Psoas muscle (tissue), 8 donors: ENCODE results near the gene GPI. TPM values are rescaled to one million over a fixed set of nuclear protein-coding genes. Genes with fewer than 3 reads are reported as not detected.
A peak's percentile ranks its signal among the peaks of the same experiment; 100 is the strongest.

ENCODE experiments used
- ATAC-seq, 4 donors: fragments of 200-7000 bp; cut with Tn5 transposase; one replicate each; pipeline ENCODE4 v1.9.1; 2020; ENCODE audit warnings: moderate library complexity in 3 of 4, mild to moderate bottlenecking in 2 of 4
- DNase-seq, 2 donors: peaks; one replicate each; pipeline ENCODE4 v3.0.0-alpha.2; 2020
- H3K27ac ChIP-seq: fragments of 200-600 bp; one replicate; pipeline ENCODE4 v1.8.0; 2022
- H3K27me3 ChIP-seq, 3 donors: fragments of 200-600 bp in 1 of 3; one replicate each; pipeline versions ENCODE4 v1.6.1 to v1.8.0; 2013 to 2022; ENCODE audit warnings: low read length in 2 of 3, mild to moderate bottlenecking in 2 of 3, moderate library complexity in 1 of 3; ENCODE audit not compliant: insufficient read depth in 3 of 3
- H3K36me3 ChIP-seq, 2 donors: fragments of 200-600 bp in 1 of 2; one replicate each; pipeline versions ENCODE4 v1.6.1 to v1.8.0; 2013 to 2022; ENCODE audit warnings: low read depth in 1 of 2, mild to moderate bottlenecking in 1 of 2, moderate library complexity in 1 of 2; ENCODE audit not compliant: insufficient read depth in 1 of 2
- H3K4me1 ChIP-seq: fragments of 200-600 bp; one replicate; pipeline ENCODE4 v1.8.0; 2022
- H3K4me3 ChIP-seq: fragments of 200-600 bp; one replicate; pipeline ENCODE4 v1.8.0; 2022; ENCODE audit warnings: mild to moderate bottlenecking
- H3K9me3 ChIP-seq: fragments of 200-600 bp; one replicate; pipeline ENCODE4 v1.8.0; 2022
- WGBS, 3 donors: extraction: QIAGEN DNeasy Blood & Tissue Kit; methylation state at CpG; one replicate each; pipeline versions ENCODE4 v1.1.6 to v1.1.7; 2013; 5-methylcytosine and 5-hydroxymethylcytosine counted together
- intact Hi-C, 2 donors: fragments of 100-400 bp; cut with DNase I; formaldehyde crosslinking; loops; one replicate each; pipeline versions ENCODE4 v1.11.0 to v1.14.2; 2022
- long read RNA-seq, 2 donors: library from polyadenylated mRNA; unstranded; transcript quantifications; one replicate each; pipeline ENCODE4 v2.0.0, GENCODE V29; 2021
- polyA plus RNA-seq, 3 donors: library from polyadenylated mRNA; stranded (reverse); fragments of 200-250 nt; gene quantifications; one replicate each; pipeline ENCODE4 v1.2.3, GENCODE V29; 2013
- total RNA-seq, 4 donors: library from RNA; stranded (reverse); fragmentation: NEBNext Ultra II Directional in 2 of 4; extraction: Animal tissue kit (Norgen Biotek cat#: 25700) in 2 of 4; gene quantifications; one replicate each; pipeline versions ENCODE4 v1.2.1 to v1.2.4, GENCODE V29; 2021 to 2023
- TF ChIP-seq, protein P1 (sequence below): fragments of 200-600 bp; IDR thresholded peaks from one replicate; pipeline ENCODE4 v1.8.0; 2022; ENCODE audit warnings: antibody characterized with exemption
- donor health status: healthy with polysubstance abuse.
- donor health status: DM: no; HTN: no; CAD: no; lungs with moderate emphysema.
- donor health status: Bipolar disorder and iron deficiency.
- donor health status: healthy.
- donor health status: DM: yes; HTN: yes; CAD: no.
- donor health status: DM: no; HTN: no; CAD: no.
- donor health status: DM: no; HTN: no; CAD: no.
- donor health status: DM: yes; HTN: yes; CAD: no.

The GPI gene
- total RNA-seq: 100 to 1,000 TPM; 170 to 259 (median 255) TPM
- 100 to 1,000 TPM; 111 to 166 (median 125) TPM for polyA plus RNA-seq
- long read RNA-seq, donor 1, full-length matches to known transcripts: 205 of 252 reads
- long read RNA-seq, donor 1, partial matches to known transcripts: 35 of 252 reads
- long read RNA-seq, donor 1, other reads (novel, unspliced or antisense): 12 of 252 reads
- long read RNA-seq, donor 2, full-length matches to known transcripts: 219 of 251 reads
- long read RNA-seq, donor 2, partial matches to known transcripts: 25 of 251 reads
- long read RNA-seq, donor 2, other reads (novel, unspliced or antisense): 7 of 251 reads

DNA sequence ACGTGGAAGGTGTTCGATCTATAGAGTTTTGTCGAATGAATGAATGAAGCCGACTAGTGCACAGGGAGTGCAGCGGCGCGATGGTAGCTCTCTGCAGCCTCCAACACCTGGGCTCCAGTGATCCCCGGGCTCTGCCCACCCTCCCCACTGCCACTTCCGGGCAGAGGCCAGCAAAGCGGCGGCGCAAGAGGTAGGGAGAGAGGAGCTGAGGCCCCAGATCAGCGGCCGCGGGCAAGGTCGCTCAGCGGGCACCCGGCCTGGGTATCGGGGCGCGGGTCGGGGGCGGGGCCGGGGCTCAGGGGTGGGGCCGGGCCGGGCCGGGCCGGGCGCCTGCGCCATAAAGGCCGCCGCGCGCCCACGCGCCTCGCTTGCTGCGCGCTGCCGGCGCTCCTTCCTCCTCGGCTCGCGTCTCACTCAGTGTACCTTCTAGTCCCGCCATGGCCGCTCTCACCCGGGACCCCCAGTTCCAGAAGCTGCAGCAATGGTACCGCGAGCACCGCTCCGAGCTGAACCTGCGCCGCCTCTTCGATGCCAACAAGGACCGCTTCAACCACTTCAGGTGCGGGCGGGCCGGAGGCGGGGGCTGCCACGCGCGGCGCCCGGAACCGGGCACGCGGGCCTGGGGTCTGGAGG lies at the start of gene GPI:
TSS of gene GPI (plus strand) at position 367 of the 633 bp plus-strand sequence. CDS start at position 438, 71 bp downstream.
- Histone ChIP-seq H3K4me3 (peak within 1 kb of the TSS; percentile 99), H3K27ac (peak within 1 kb of the TSS; percentile 91), H3K36me3 (peaks cover 2 to 36% of the 10 kb centered on the region in 2 donors), H3K4me1 (peaks cover 35% of the 10 kb centered on the region), H3K27me3 (no peaks in the 10 kb centered on the region), H3K9me3 (no peaks in the 10 kb centered on the region)
- TF ChIP-seq, protein P1, sequence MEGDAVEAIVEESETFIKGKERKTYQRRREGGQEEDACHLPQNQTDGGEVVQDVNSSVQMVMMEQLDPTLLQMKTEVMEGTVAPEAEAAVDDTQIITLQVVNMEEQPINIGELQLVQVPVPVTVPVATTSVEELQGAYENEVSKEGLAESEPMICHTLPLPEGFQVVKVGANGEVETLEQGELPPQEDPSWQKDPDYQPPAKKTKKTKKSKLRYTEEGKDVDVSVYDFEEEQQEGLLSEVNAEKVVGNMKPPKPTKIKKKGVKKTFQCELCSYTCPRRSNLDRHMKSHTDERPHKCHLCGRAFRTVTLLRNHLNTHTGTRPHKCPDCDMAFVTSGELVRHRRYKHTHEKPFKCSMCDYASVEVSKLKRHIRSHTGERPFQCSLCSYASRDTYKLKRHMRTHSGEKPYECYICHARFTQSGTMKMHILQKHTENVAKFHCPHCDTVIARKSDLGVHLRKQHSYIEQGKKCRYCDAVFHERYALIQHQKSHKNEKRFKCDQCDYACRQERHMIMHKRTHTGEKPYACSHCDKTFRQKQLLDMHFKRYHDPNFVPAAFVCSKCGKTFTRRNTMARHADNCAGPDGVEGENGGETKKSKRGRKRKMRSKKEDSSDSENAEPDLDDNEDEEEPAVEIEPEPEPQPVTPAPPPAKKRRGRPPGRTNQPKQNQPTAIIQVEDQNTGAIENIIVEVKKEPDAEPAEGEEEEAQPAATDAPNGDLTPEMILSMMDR: no peak
- WGBS, 3 donors: 0 to 1% (median 0%) methylated on average over 29 to 67 of the region's 67 CpGs
- DNase-seq (peak; percentile 67 to 75), ATAC-seq (peak; percentile 72 to 74 (median 72))
- intact Hi-C loops: loop anchor here in 1 of 2 donors (5.0 kb wide), 1 partner anchor 62 kb away; the partner anchor contains the start of gene UBA2

DNA sequence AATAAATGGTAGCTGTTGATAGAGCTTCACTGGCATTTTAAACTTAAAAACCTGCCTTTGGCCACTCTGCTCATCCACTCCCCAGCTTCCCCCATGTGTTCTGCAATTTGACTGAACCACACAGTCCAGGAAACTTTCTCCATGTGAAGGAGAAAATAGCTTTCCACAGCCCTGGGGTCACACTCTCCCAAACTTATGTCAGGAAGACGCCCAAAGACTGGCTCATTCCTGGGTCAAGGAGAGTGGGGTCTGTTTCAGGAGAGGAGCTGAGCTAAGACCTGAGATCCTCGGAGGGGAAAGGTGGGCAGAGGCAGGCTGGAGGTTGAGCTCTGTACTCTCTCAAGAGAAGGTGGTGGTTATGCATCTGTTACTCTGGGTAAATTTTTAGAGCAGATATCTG lies 48.7 kb upstream of the GPI start:
- Histone ChIP-seq H3K4me1 (peaks cover 52% of the 10 kb centered on the region), H3K9me3 (no peaks in the 10 kb centered on the region), H3K27ac (peak overlapping the region; percentile 72), H3K4me3 (no peak overlapping the region), H3K27me3 (no peaks in the 10 kb centered on the region), H3K36me3 (peaks cover 0 to 12% of the 10 kb centered on the region in 2 donors)
- ATAC-seq (no peak), DNase-seq (no peak)
- intact Hi-C loops: loop anchor here in 1 of 2 donors (5.0 kb wide), 1 partner anchor 39 kb away; no protein-coding TSS in a partner anchor
- TF ChIP-seq, protein P1: no peak
- 84 to 92% (median 89%) methylated on average over 2 of the region's 2 CpGs for WGBS, 3 donors

DNA sequence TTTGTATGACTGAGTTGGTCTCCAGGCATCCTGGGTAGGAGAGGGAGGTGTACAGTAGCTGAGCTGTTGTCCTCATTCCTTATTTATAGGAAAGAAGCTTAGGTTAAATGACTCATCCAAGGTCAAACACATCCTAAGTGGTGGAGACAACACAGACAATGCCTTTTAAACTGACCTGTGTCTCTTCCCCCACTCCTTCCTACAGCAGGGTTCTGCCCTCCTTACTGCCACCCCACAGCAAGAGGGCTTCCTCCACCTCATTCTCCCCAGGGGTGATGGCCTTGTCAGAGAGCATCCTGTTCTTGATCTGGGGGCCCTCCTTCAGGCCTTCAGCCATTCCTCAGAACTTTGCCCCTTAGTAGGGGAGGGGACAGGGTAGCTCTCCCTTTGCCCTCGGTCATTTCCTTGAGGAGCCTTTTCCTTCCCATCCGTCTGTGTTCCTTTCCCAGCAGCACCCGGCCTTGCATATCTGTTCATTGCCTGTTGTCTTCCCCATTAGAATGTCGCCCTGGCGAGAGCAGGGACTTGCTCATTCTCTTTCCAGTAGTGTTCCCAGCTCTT lies 48.2 kb upstream of the GPI start:
- Histone ChIP-seq H3K4me1 (peaks cover 52% of the 10 kb centered on the region), H3K27ac (peak overlapping the region; percentile 72)

DNA sequence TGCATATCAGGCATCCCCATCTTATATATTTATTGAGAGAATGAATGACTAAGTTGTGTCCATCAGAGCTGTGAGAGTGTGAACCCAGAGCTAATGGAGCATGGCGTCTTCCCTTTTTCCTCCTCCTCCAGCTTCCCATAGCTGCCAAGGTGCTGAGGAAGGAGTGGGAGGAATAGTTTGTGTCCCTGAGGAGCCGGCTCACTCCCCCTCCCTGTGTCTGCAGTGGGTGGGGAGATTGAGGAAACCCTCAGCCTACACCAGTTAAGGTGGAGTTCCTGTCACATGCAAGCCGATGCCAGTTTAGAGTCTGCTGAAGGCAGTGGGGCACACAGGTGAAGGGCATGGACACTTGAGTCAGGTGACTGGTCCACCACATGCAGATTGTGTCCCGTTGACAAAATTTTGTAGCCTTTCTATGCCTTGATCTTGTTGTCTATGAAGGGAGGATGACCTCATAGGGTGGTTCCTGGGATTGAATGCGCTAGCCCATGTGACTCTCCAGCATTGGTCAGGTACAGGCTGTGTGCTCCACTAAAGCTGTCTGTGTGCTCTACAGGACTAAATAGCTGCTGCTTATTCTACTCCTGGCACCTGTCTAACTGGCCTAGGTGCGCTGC lies 47.6 kb upstream of the GPI start:
- Histone ChIP-seq H3K27ac (peak overlapping the region; percentile 72), H3K4me1 (peaks cover 52% of the 10 kb centered on the region), H3K4me3 (no peak overlapping the region), H3K9me3 (no peaks in the 10 kb centered on the region), H3K36me3 (peaks cover 0 to 24% of the 10 kb centered on the region in 2 donors), H3K27me3 (no peaks in the 10 kb centered on the region)
- no peak for DNase-seq
- peak; percentile 62 to 74 (median 68) for ATAC-seq
- TF ChIP-seq, protein P1: no peak
- intact Hi-C loops: loop anchor here in 1 of 2 donors (5.0 kb wide), 1 partner anchor 40 kb away; no protein-coding TSS in a partner anchor
- WGBS, 3 donors: 65 to 74% (median 70%) methylated on average over 6 of the region's 6 CpGs

More for the DNA sequence above, 48.2 kb upstream of the GPI start:
- DNase-seq: no peak
- peaks cover 0 to 18% of the 10 kb centered on the region in 2 donors for H3K36me3 ChIP-seq
- H3K4me3 ChIP-seq: no peak overlapping the region
- no peaks in the 10 kb centered on the region for H3K27me3 ChIP-seq
- WGBS, 3 donors: 77 to 78% (median 78%) methylated on average over 5 of the region's 5 CpGs
- TF ChIP-seq, protein P1: no peak
- no peaks in the 10 kb centered on the region for H3K9me3 ChIP-seq
- intact Hi-C loops: loop anchor here in 1 of 2 donors (5.0 kb wide), 1 partner anchor 40 kb away; no protein-coding TSS in a partner anchor
- peak; percentile 39 to 61 (median 54) for ATAC-seq
